Neural cell (in vitro differentiated cells): ENCODE measurements around the gene TUBB4B.

ENCODE experiments used
- EP300 ChIP-seq: fragments of 450-650 bp; conservative IDR thresholded peaks from 2 replicates; pipeline ENCODE4 v1.6.1; 2014; ENCODE audit warnings: antibody characterized with exemption, mild to moderate bottlenecking, moderate library complexity; ENCODE audit not compliant: poor library complexity, severe bottlenecking
- EZH2 ChIP-seq: fragments of 200-600, 300-800 bp; shearing (Covaris generic), sonication (generic); IDR thresholded peaks from 2 replicates; pipeline ENCODE4 v1.6.1; 2014; ENCODE audit warnings: antibody characterized with exemption, low read length, borderline replicate concordance, mild to moderate bottlenecking; ENCODE audit not compliant: insufficient read depth, poor library complexity, severe bottlenecking
- MXI1 ChIP-seq: fragments of 450-650 bp; conservative IDR thresholded peaks from 2 replicates; pipeline ENCODE4 v1.6.1; 2014; ENCODE audit warnings: antibody characterized with exemption, mild to moderate bottlenecking; ENCODE audit not compliant: poor library complexity, severe bottlenecking
- POLR2AphosphoS5 ChIP-seq: IDR thresholded peaks from 2 replicates; pipeline ENCODE4 v1.6.1; 2012
- RAD21 ChIP-seq: fragments of 450-650 bp; conservative IDR thresholded peaks from 2 replicates; pipeline ENCODE4 v1.6.1; 2014; ENCODE audit warnings: antibody characterized with exemption, mild to moderate bottlenecking, moderate library complexity
- SMC3 ChIP-seq: fragments of 450-650 bp; conservative IDR thresholded peaks from 2 replicates; pipeline ENCODE4 v1.6.1; 2014; ENCODE audit warnings: antibody characterized with exemption, mild to moderate bottlenecking, moderate library complexity; ENCODE audit not compliant: poor library complexity
- TAF1 ChIP-seq: IDR thresholded peaks from 2 replicates; pipeline ENCODE4 v1.6.1; 2012; ENCODE audit warnings: low read depth
- TF ChIP-seq, protein P1 (sequence below): fragments of 450-650 bp; IDR thresholded peaks from 2 replicates; pipeline ENCODE4 v1.5.1; 2014; ENCODE audit warnings: antibody characterized with exemption, mild to moderate bottlenecking, moderate library complexity; ENCODE audit not compliant: poor library complexity, severe bottlenecking
- TF ChIP-seq, protein P2 (sequence below): IDR thresholded peaks from 2 replicates; pipeline ENCODE4 v1.6.1; 2012; ENCODE audit warnings: borderline replicate concordance

DNA sequence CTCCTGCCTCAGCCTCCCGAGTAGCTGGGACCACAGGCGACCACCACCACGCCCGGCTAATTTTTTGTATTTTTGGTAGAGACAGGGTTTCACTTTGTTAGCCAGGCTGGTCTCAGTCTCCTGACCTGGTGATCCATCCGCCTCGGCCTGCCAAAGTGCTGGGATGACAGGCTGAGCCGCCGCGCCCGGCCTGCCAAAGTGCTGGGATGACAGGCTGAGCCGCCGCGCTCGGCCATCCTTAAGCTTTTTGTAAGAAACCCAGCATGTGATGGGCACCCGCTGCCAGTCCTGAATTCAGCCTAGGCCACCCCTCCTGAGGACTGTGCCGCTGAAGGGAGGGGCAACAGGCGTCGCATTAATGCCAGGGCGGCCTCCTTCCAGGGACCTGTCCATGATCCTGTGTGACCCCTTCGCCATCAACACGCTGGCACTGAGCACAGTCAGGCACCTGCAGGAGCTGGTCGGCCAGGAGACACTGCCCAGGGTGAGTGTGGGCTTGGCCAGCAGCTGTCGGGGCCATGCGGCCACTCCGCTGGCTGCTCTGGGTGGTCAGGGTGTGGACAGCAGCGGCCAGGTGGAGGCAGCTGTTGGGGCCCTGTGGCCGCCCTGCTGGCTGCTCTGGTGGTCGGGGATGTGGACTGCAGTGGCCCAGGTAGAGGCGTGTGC, 24.5 kb downstream of the TUBB4B start:
- no peak for TF ChIP-seq POLR2AphosphoS5
- TF ChIP-seq RAD21 = no peak
- TF ChIP-seq, protein P1, sequence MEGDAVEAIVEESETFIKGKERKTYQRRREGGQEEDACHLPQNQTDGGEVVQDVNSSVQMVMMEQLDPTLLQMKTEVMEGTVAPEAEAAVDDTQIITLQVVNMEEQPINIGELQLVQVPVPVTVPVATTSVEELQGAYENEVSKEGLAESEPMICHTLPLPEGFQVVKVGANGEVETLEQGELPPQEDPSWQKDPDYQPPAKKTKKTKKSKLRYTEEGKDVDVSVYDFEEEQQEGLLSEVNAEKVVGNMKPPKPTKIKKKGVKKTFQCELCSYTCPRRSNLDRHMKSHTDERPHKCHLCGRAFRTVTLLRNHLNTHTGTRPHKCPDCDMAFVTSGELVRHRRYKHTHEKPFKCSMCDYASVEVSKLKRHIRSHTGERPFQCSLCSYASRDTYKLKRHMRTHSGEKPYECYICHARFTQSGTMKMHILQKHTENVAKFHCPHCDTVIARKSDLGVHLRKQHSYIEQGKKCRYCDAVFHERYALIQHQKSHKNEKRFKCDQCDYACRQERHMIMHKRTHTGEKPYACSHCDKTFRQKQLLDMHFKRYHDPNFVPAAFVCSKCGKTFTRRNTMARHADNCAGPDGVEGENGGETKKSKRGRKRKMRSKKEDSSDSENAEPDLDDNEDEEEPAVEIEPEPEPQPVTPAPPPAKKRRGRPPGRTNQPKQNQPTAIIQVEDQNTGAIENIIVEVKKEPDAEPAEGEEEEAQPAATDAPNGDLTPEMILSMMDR = no peak
- TF ChIP-seq EP300 = no peak
- no peak for TF ChIP-seq TAF1
- no peak for TF ChIP-seq EZH2
- TF ChIP-seq MXI1 = no peak
- TF ChIP-seq, protein P2, sequence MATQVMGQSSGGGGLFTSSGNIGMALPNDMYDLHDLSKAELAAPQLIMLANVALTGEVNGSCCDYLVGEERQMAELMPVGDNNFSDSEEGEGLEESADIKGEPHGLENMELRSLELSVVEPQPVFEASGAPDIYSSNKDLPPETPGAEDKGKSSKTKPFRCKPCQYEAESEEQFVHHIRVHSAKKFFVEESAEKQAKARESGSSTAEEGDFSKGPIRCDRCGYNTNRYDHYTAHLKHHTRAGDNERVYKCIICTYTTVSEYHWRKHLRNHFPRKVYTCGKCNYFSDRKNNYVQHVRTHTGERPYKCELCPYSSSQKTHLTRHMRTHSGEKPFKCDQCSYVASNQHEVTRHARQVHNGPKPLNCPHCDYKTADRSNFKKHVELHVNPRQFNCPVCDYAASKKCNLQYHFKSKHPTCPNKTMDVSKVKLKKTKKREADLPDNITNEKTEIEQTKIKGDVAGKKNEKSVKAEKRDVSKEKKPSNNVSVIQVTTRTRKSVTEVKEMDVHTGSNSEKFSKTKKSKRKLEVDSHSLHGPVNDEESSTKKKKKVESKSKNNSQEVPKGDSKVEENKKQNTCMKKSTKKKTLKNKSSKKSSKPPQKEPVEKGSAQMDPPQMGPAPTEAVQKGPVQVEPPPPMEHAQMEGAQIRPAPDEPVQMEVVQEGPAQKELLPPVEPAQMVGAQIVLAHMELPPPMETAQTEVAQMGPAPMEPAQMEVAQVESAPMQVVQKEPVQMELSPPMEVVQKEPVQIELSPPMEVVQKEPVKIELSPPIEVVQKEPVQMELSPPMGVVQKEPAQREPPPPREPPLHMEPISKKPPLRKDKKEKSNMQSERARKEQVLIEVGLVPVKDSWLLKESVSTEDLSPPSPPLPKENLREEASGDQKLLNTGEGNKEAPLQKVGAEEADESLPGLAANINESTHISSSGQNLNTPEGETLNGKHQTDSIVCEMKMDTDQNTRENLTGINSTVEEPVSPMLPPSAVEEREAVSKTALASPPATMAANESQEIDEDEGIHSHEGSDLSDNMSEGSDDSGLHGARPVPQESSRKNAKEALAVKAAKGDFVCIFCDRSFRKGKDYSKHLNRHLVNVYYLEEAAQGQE = no peak
- TF ChIP-seq SMC3 = no peak
